Heart left ventricle (tissue), 16 donors: Measurements from ENCODE around the gene PCSK5. TPM values are rescaled to one million over a fixed set of nuclear protein-coding genes. Genes with fewer than 3 reads are reported as not detected.
A peak's percentile ranks its signal among the peaks of the same experiment; 100 is the strongest.

Source experiments
- ATAC-seq, 4 donors: fragments of 200-7000 bp; cut with Tn5 transposase; one replicate each; pipeline ENCODE4 v1.9.1; 2020 to 2022; ENCODE audit warnings: moderate library complexity in 4 of 4, mild to moderate bottlenecking in 3 of 4, moderate number of reproducible peaks in 1 of 4
- DNase-seq, 5 donors: peaks; one replicate each; pipeline ENCODE4 v3.0.0-alpha.2; 2020
- H3K27ac ChIP-seq, 12 donors: fragments of 200-600 bp; sonication (generic) in 4 of 12; one replicate each; pipeline versions ENCODE4 v1.5.0 to v1.8.0; 2016 to 2022; ENCODE audit warnings: mild to moderate bottlenecking in 2 of 12
- H3K27me3 ChIP-seq, 9 donors: fragments of 200-600 bp; sonication (generic) in 2 of 9; one replicate each; pipeline versions ENCODE4 v1.5.1 to v1.8.0; 2016 to 2022; ENCODE audit warnings: mild to moderate bottlenecking in 3 of 9
- H3K36me3 ChIP-seq, 9 donors: fragments of 200-600 bp; sonication (generic) in 2 of 9; one replicate each; pipeline versions ENCODE4 v1.5.0 to v1.8.0; 2018 to 2022; ENCODE audit warnings: mild to moderate bottlenecking in 2 of 9
- H3K4me1 ChIP-seq, 12 donors: fragments of 200-600 bp; sonication (generic) in 4 of 12; one replicate each; pipeline versions ENCODE4 v1.5.0 to v1.8.0; 2016 to 2022; ENCODE audit warnings: mild to moderate bottlenecking in 3 of 12
- H3K4me3 ChIP-seq, 12 donors: fragments of 200-600 bp; sonication (generic) in 4 of 12; one replicate each; pipeline versions ENCODE4 v1.5.0 to v1.8.0; 2017 to 2022; ENCODE audit warnings: mild to moderate bottlenecking in 9 of 12, moderate library complexity in 4 of 12
- H3K9me3 ChIP-seq, 12 donors: fragments of 200-600 bp; sonication (generic) in 4 of 12; one replicate each; pipeline versions ENCODE4 v1.5.0 to v1.8.0; 2016 to 2022; ENCODE audit warnings: mild to moderate bottlenecking in 1 of 12
- CTCF ChIP-seq, 12 donors: fragments of 200-600 bp; sonication (generic) in 4 of 12; IDR thresholded peaks; one replicate each; pipeline versions ENCODE4 v1.5.0 to v1.8.0; 2018 to 2022; ENCODE audit warnings: antibody characterized with exemption in 12 of 12, mild to moderate bottlenecking in 5 of 12
- POLR2A ChIP-seq, 2 donors: fragments of 450-650 bp; IDR thresholded peaks; one replicate each; pipeline ENCODE4 v1.6.1; 2017; ENCODE audit warnings: antibody characterized with exemption in 2 of 2, mild to moderate bottlenecking in 2 of 2, moderate library complexity in 2 of 2
- WGBS, 4 donors: extraction: QIAGEN DNeasy Blood & Tissue Kit in 2 of 4; methylation state at CpG; one replicate each; pipeline versions ENCODE4 v1.1.5 to v1.1.7; 2013 to 2018; 5-methylcytosine and 5-hydroxymethylcytosine counted together
- intact Hi-C, 10 donors: fragments of 100-400 bp; cut with DNase I; formaldehyde crosslinking; loops; one replicate each; pipeline versions ENCODE4 v1.11.1 to v1.14.2; 2022
- polyA plus RNA-seq, 2 donors: library from polyadenylated mRNA; stranded (reverse); fragments of 200-250 nt; gene quantifications; one replicate each; pipeline ENCODE4 v1.2.3, GENCODE V29; 2013
- total RNA-seq, 9 donors: library from RNA; depleted of rRNA in 2 of 9; stranded (reverse); fragments of >200 nt in 2 of 9; fragmentation: NEBNext Ultra II Directional in 3 of 9; extraction: Animal tissue kit (Norgen Biotek cat#: 25700) in 3 of 9; gene quantifications; one replicate each; pipeline versions ENCODE4 v1.1.0 to v1.2.4, GENCODE V29; 2016 to 2023
- donor health status: ischemic (EF 13 %, LVEDD 7.1; RV severe dilation, severe dysfunction).
- donor health status: healthy with polysubstance abuse.
- donor health status: DM: no; HTN: yes; CAD: no.
- donor health status: DM: no; HTN: no; CAD: no.
- donor health status: ischemic (EF 25% LVEDD 6.9; RV normal size, moderate dysfunction).
- donor health status: ischemic (EF 25% LVEDD 5.7; RV mildly dilated, moderate dysfunction).
- donor health status: healthy.
- donor health status: DM: yes; HTN: yes; CAD: no.
- donor health status: ischemic (EF 35%, LVEDD 5.7; RV mildly dilated, moderate dysfunction).
- donor health status: nonischemic (EF 11% LVEDD 7.7; RV severe dilation, severe dysfunction).
- donor health status: DM: yes; HTN: yes; CAD: no.
- donor health status: PGD.
- donor health status: ischemic (EF 29% LVEDD 5.4; RV normal size, mild dysfunction).
- donor health status: nonischemic (EF 23%, LVEDD 6.1; RV moderate dilation, normal function).

PCSK5 gene
- total and polyA plus RNA-seq, 11 donors = 1.3 to 13.6 (median 5.9) TPM

- TF ChIP-seq CTCF (IDR thresholded peaks at IDR 0.05) (no peak), POLR2A (IDR thresholded peaks at IDR 0.05) (no peak)
- H3K4me1 ChIP-seq = peaks cover 0 to 4% (median 0%) of the 10 kb centered on the region in 12 donors
- H3K27ac ChIP-seq = no peak overlapping the region
- H3K27me3 ChIP-seq = no peaks in the 10 kb centered on the region
- ATAC-seq (no peak), DNase-seq (no peak)
- peaks cover 0 to 15% (median 0%) of the 10 kb centered on the region in 12 donors for H3K9me3 ChIP-seq
- 84 to 92% (median 91%) methylated on average over 16 of the region's 16 CpGs for WGBS, 4 donors
- intact Hi-C loops = no loop called here
- H3K36me3 ChIP-seq = no peaks in the 10 kb centered on the region
- H3K4me3 ChIP-seq = no peak overlapping the region
Observed at GRCh38 chr9:75974016-75974766, 83.7 kb downstream of the PCSK5 start.

GRCh38 chr9:75975071-75975470, 84.6 kb downstream of the PCSK5 start:
- no peak for TF ChIP-seq CTCF (IDR thresholded peaks at IDR 0.05)
- TF ChIP-seq POLR2A (IDR thresholded peaks at IDR 0.05) = no peak
- no peaks in the 10 kb centered on the region for H3K36me3 ChIP-seq
- no peak for ATAC-seq
- no peak overlapping the region for H3K27ac ChIP-seq
- peaks cover 0 to 15% (median 0%) of the 10 kb centered on the region in 12 donors for H3K9me3 ChIP-seq
- H3K27me3 ChIP-seq = no peaks in the 10 kb centered on the region
- intact Hi-C loops = no loop called here
- no peak overlapping the region for H3K4me3 ChIP-seq
- 79 to 87% (median 84%) methylated on average over 2 of the region's 2 CpGs for WGBS, 4 donors
- peaks cover 0 to 4% (median 0%) of the 10 kb centered on the region in 12 donors for H3K4me1 ChIP-seq
- DNase-seq = no peak

- TF ChIP-seq POLR2A (IDR thresholded peaks at IDR 0.05) = no peak
- no peak for TF ChIP-seq CTCF (IDR thresholded peaks at IDR 0.05)
- peaks cover 0 to 7% (median 0%) of the 10 kb centered on the region in 12 donors for H3K9me3 ChIP-seq
- H3K4me3 ChIP-seq = no peak overlapping the region
- no peak overlapping the region for H3K27ac ChIP-seq
- H3K36me3 ChIP-seq = no peaks in the 10 kb centered on the region
- no peaks in the 10 kb centered on the region for H3K27me3 ChIP-seq
- peaks cover 0 to 4% (median 0%) of the 10 kb centered on the region in 12 donors for H3K4me1 ChIP-seq
- intact Hi-C loops = no loop called here
- ATAC-seq (no peak), DNase-seq (no peak)
Observed at GRCh38 chr9:75976549-75976948, 86.1 kb downstream of the PCSK5 start.

- no peak overlapping the region for H3K4me3 ChIP-seq
- intact Hi-C loops = no loop called here
- no peaks in the 10 kb centered on the region for H3K27me3 ChIP-seq
- H3K4me1 ChIP-seq = peaks cover 0 to 4% (median 0%) of the 10 kb centered on the region in 12 donors
- ATAC-seq (no peak), DNase-seq (no peak)
- H3K9me3 ChIP-seq = no peaks in the 10 kb centered on the region
- 54 to 80% (median 67%) methylated on average over 4 of the region's 4 CpGs for WGBS, 4 donors
- peak in 2 of 12 donors; percentile 15 for TF ChIP-seq CTCF (IDR thresholded peaks at IDR 0.05)
- no peak for TF ChIP-seq POLR2A (IDR thresholded peaks at IDR 0.05)
- H3K27ac ChIP-seq = no peak overlapping the region
- H3K36me3 ChIP-seq = no peaks in the 10 kb centered on the region
Observed at GRCh38 chr9:75979362-75979761, 88.9 kb downstream of the PCSK5 start.
